Omental fat pad (tissue), 4 donors: Measurements from ENCODE around the gene KRTAP24-1. TPM values are rescaled to one million over a fixed set of nuclear protein-coding genes. Genes with fewer than 3 reads are reported as not detected.

Source experiments
- ATAC-seq: fragments of 150-250 bp; one replicate; pipeline ENCODE4 v1.9.1; 2016; ENCODE audit warnings: mild to moderate bottlenecking, moderate library complexity; ENCODE audit not compliant: low FRiP score
- DNase-seq: peaks from one replicate; pipeline ENCODE4 v3.0.0-alpha.2; 2019; ENCODE audit warnings: low spot score
- total RNA-seq, 4 donors: library from RNA; depleted of rRNA; stranded (reverse); fragments of >200 nt; gene quantifications; one replicate each; pipeline ENCODE4 v1.1.0, GENCODE V29; 2016
- TF ChIP-seq, protein P1 (sequence below), 3 donors: fragments of 450-650 bp; IDR thresholded peaks; one replicate each; pipeline ENCODE4 v1.5.1; 2016 to 2017; ENCODE audit warnings: antibody characterized with exemption in 3 of 3, mild to moderate bottlenecking in 3 of 3, moderate library complexity in 2 of 3

The KRTAP24-1 gene, protein sequence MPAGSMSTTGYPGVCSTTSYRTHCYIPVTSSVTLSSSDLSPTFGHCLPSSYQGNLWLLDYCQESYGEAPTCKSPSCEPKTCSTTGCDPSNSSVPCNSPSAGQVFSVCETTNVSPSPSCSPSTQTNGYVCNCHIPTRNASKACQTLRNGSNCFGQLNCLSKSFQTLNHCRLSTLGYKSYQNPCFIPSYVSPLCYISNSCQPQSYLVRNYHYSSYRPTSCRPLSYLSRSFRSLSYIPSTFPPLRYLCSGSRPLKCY
- total RNA-seq = not detected

DNA sequence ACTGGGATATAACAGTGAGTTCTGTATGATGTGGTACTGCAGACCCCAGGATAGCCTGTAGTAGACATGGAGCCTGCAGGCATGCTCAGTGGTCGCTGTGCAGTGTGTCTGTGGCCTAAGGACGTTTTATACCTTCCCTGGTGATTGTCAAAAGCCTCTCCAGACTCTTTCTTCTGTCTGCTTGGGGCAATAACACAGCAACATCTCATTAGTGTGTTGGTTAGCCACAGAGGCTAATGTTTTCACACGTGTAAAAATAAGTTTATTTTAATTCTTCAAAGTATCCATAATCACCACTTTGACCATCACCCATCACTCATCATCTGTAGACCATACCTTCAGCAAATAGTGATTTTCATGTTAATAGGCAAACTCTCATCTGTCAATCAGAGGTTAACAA is at the start of gene KRTAP24-1:
KRTAP24-1 (minus strand) TSS at position 101 of the 400 bp plus-strand sequence; CDS start at position 83, 18 bp downstream.
- ATAC-seq (no peak), DNase-seq (no peak)
- TF ChIP-seq, protein P1, sequence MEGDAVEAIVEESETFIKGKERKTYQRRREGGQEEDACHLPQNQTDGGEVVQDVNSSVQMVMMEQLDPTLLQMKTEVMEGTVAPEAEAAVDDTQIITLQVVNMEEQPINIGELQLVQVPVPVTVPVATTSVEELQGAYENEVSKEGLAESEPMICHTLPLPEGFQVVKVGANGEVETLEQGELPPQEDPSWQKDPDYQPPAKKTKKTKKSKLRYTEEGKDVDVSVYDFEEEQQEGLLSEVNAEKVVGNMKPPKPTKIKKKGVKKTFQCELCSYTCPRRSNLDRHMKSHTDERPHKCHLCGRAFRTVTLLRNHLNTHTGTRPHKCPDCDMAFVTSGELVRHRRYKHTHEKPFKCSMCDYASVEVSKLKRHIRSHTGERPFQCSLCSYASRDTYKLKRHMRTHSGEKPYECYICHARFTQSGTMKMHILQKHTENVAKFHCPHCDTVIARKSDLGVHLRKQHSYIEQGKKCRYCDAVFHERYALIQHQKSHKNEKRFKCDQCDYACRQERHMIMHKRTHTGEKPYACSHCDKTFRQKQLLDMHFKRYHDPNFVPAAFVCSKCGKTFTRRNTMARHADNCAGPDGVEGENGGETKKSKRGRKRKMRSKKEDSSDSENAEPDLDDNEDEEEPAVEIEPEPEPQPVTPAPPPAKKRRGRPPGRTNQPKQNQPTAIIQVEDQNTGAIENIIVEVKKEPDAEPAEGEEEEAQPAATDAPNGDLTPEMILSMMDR (IDR thresholded peaks at IDR 0.05) = no peak

DNA sequence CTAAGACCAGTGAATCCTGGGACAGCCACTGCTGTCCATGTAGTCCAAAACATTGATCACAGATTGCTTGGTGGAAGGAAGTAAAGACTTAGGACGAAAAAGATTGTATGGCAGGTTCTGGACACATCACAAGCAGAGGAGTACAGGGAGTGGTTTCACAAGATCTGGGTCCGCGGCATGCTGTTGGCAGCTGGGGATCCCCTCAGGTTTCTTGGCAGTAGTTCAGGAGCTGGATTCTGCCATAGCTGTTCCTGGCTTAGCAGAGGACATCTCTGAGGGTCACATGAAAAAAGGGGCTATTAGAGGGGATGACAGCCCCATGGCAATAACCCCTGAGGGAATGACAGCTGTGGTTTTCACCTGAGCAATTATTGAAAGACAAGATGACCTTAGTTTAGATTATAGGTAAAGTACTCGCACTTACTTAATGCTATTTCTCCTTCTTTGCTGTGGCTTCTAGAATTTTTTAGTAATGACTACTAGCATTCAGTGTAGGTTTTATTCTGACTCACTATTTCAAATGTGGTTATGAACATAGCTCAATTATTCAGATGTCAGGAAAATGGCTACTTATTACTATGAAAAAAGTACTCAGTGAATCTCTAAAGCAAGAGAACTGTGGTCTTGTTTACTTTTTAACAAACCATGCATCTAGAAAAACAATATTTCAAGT is 46.6 kb upstream of the KRTAP24-1 start:
- no peak for ATAC-seq
- TF ChIP-seq, protein P1 (IDR thresholded peaks at IDR 0.05) = no peak
- no peak for DNase-seq

DNA sequence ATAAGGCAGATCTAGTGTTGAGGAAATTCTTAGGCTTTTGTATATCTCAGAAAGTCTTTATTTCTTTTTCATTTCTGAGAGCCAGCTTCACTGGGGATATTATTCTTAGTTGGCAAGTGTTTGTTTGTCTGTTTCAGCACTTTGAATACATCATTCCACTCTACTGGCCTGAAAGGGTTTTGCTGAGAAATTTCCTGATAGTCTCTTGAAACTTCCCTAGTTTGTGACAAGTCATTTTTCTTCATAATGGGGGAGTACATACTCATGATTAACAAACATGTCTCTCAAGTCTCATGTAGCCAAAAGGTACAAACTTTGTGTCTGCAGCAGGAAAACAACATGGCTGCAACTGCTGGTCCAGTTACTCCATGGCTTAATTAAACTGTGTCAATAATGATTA is 43.6 kb upstream of the KRTAP24-1 start:
- DNase-seq = no peak
- ATAC-seq = no peak
- TF ChIP-seq, protein P1 (IDR thresholded peaks at IDR 0.05) = no peak

DNA sequence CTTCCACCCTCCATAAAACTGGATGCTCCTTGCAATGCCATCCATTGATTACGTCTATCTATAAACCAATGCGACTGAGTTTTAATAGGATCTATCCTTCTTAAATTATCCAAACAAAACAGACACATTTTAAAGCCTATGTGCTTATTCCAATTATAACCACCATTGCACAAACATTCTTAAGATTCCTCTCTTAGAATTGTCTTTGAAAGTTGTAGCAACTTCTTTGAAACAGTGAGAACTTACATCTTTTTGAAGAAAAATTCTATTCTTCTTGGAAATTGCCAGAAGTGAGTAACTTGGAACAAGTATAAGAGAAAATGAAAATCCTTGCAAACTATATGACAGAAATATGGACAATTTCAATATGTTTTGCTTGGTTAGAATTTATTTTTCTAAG is 37.5 kb upstream of the KRTAP24-1 start, which contains the start of gene KRTAP26-1:
KRTAP26-1 (minus strand) TSS at position 101 of the 400 bp plus-strand sequence. CDS start 280 bp downstream, outside the sequence.
- ATAC-seq = no peak

DNA sequence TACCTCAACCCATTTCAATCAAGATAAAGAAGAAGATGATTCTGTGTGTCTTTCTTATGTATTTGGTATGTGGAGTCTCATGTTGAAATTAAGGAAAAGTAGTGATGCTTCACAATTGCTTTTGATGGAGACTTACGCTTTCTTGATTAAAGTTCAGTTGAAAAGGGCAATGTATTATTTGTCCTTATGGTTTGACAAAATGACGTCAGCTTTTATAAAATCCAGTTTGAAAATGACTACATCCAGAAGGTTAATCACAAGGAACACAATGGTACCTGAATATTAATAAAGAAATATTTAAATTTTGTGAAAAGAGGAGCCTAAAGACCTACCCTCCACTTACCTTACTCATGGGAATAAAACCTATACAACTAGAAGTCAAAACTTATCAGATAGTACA is 33.0 kb upstream of the KRTAP24-1 start:
- TF ChIP-seq, protein P1 (IDR thresholded peaks at IDR 0.05) = no peak
- DNase-seq (no peak), ATAC-seq (no peak)

More for the DNA sequence above, 37.5 kb upstream of the KRTAP24-1 start, which contains the start of gene KRTAP26-1:
- TF ChIP-seq, protein P1 (IDR thresholded peaks at IDR 0.05) = no peak
- no peak for DNase-seq

DNA sequence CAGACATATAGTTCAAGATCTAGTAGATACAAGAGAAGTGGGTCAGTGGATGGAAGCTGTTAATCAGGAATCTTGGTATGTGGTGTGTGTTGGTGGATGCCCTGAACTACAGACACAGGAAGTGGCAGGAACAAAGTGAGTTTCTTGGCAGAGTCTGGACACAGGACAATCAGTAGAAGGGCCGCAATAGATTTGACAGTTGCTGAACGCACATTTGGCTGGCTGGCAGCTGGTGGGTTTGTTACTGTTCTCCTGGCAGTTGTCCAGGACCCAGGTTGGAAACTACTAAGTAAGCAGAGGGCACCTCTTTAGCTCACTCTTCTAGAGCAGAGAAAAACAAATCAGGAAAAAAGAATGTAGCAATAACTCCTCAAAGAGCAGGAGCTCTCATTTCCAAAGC is 24.1 kb upstream of the KRTAP24-1 start:
- DNase-seq (no peak), ATAC-seq (no peak)
- TF ChIP-seq, protein P1 (IDR thresholded peaks at IDR 0.05) = no peak
